Measurements from ENCODE around the gene PNMT. TPM values are rescaled to one million over a fixed set of nuclear protein-coding genes. Genes with fewer than 3 reads are reported as not detected.

The PNMT gene
- total and polyA plus RNA-seq, 2 experiments from 2014 or later = 1.9 to 2.5 TPM

DNA sequence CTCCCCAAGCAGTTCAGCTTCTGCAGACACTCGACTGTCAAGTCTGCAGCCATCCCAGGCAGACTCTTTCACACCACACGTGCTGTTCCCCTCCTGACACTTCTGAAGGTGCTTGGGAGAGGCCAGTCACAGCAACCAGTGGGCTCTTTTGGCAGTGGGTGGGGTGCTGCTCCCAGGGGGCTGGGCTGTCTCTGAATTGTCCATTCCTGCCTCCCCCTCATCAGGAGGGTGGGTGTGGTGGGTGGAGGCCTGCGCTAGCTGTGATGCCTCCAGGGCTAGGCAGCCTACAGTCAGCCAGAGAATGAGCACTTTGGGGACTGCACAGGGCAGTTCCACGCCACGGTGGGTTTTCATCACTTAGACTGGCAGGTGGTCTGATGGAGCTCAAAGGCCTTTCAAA lies 21.0 kb upstream of the PNMT start:
- Histone ChIP-seq H4K20me1 (replicated peaks; ENCODE audit: insufficient read depth) (peaks cover 4% of the 10 kb centered on the region; the same call in 1 of the 2 replicates), H3K4me2 (no peak overlapping the region)

More for the DNA sequence above, 21.0 kb upstream of the PNMT start:
- H3K4me3 Mint-ChIP-seq = no peak overlapping the region
- ATAC-seq (no peak), DNase-seq (ENCODE audit: low spot score) (no peak)
- peaks cover 58% of the 10 kb centered on the region for H3K4me1 Mint-ChIP-seq
- H2AFZ ChIP-seq = no peak overlapping the region
- no peak overlapping the region for H3K27ac ChIP-seq (ENCODE audit: low read depth)
- H3K36me3 ChIP-seq (ENCODE audit: insufficient read depth) = no peaks in the 10 kb centered on the region
- peaks cover 10% of the 10 kb centered on the region for H3K27me3 Mint-ChIP-seq (ENCODE audit: insufficient read depth, low read depth, poor library complexity)
- H3K4me1 ChIP-seq (ENCODE audit: insufficient read depth) = peaks cover 40% of the 10 kb centered on the region
- TF ChIP-seq EZH2phosphoT487 (IDR thresholded peaks at IDR 0.05; ENCODE audit: unreplicated experiment) (no peak), ZNF331 (CRISPR knock-in tag; IDR thresholded peaks at IDR 0.05; ENCODE audit: low read depth) (no peak), EZH2 (IDR thresholded peaks at IDR 0.05; ENCODE audit: low read depth, unreplicated experiment) (no peak), NANOG (IDR thresholded peaks at IDR 0.05; ENCODE audit: borderline replicate concordance) (no peak), ZNF114 (CRISPR knock-in tag; IDR thresholded peaks at IDR 0.05) (no peak), STAT1 (IDR thresholded peaks at IDR 0.05; ENCODE audit: unreplicated experiment) (no peak), JUNB (IDR thresholded peaks at IDR 0.05; ENCODE audit: unreplicated experiment) (no peak), CREB1 (CRISPR knock-in tag; IDR thresholded peaks at IDR 0.05; ENCODE audit: low read depth) (no peak), POLR2AphosphoS5 (IDR thresholded peaks at IDR 0.05; ENCODE audit: low read depth) (no peak)
- TF ChIP-seq, protein P1, sequence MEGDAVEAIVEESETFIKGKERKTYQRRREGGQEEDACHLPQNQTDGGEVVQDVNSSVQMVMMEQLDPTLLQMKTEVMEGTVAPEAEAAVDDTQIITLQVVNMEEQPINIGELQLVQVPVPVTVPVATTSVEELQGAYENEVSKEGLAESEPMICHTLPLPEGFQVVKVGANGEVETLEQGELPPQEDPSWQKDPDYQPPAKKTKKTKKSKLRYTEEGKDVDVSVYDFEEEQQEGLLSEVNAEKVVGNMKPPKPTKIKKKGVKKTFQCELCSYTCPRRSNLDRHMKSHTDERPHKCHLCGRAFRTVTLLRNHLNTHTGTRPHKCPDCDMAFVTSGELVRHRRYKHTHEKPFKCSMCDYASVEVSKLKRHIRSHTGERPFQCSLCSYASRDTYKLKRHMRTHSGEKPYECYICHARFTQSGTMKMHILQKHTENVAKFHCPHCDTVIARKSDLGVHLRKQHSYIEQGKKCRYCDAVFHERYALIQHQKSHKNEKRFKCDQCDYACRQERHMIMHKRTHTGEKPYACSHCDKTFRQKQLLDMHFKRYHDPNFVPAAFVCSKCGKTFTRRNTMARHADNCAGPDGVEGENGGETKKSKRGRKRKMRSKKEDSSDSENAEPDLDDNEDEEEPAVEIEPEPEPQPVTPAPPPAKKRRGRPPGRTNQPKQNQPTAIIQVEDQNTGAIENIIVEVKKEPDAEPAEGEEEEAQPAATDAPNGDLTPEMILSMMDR (conservative IDR thresholded peaks at IDR 0.05; ENCODE audit: low read depth in 2 of 2) = no peak
- TF ChIP-seq, protein P2, sequence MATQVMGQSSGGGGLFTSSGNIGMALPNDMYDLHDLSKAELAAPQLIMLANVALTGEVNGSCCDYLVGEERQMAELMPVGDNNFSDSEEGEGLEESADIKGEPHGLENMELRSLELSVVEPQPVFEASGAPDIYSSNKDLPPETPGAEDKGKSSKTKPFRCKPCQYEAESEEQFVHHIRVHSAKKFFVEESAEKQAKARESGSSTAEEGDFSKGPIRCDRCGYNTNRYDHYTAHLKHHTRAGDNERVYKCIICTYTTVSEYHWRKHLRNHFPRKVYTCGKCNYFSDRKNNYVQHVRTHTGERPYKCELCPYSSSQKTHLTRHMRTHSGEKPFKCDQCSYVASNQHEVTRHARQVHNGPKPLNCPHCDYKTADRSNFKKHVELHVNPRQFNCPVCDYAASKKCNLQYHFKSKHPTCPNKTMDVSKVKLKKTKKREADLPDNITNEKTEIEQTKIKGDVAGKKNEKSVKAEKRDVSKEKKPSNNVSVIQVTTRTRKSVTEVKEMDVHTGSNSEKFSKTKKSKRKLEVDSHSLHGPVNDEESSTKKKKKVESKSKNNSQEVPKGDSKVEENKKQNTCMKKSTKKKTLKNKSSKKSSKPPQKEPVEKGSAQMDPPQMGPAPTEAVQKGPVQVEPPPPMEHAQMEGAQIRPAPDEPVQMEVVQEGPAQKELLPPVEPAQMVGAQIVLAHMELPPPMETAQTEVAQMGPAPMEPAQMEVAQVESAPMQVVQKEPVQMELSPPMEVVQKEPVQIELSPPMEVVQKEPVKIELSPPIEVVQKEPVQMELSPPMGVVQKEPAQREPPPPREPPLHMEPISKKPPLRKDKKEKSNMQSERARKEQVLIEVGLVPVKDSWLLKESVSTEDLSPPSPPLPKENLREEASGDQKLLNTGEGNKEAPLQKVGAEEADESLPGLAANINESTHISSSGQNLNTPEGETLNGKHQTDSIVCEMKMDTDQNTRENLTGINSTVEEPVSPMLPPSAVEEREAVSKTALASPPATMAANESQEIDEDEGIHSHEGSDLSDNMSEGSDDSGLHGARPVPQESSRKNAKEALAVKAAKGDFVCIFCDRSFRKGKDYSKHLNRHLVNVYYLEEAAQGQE (IDR thresholded peaks at IDR 0.05; ENCODE audit: unreplicated experiment) = no peak
- TF ChIP-seq, protein P3, sequence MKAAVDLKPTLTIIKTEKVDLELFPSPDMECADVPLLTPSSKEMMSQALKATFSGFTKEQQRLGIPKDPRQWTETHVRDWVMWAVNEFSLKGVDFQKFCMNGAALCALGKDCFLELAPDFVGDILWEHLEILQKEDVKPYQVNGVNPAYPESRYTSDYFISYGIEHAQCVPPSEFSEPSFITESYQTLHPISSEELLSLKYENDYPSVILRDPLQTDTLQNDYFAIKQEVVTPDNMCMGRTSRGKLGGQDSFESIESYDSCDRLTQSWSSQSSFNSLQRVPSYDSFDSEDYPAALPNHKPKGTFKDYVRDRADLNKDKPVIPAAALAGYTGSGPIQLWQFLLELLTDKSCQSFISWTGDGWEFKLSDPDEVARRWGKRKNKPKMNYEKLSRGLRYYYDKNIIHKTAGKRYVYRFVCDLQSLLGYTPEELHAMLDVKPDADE (IDR thresholded peaks at IDR 0.05) = no peak
- TF ChIP-seq, protein P4, sequence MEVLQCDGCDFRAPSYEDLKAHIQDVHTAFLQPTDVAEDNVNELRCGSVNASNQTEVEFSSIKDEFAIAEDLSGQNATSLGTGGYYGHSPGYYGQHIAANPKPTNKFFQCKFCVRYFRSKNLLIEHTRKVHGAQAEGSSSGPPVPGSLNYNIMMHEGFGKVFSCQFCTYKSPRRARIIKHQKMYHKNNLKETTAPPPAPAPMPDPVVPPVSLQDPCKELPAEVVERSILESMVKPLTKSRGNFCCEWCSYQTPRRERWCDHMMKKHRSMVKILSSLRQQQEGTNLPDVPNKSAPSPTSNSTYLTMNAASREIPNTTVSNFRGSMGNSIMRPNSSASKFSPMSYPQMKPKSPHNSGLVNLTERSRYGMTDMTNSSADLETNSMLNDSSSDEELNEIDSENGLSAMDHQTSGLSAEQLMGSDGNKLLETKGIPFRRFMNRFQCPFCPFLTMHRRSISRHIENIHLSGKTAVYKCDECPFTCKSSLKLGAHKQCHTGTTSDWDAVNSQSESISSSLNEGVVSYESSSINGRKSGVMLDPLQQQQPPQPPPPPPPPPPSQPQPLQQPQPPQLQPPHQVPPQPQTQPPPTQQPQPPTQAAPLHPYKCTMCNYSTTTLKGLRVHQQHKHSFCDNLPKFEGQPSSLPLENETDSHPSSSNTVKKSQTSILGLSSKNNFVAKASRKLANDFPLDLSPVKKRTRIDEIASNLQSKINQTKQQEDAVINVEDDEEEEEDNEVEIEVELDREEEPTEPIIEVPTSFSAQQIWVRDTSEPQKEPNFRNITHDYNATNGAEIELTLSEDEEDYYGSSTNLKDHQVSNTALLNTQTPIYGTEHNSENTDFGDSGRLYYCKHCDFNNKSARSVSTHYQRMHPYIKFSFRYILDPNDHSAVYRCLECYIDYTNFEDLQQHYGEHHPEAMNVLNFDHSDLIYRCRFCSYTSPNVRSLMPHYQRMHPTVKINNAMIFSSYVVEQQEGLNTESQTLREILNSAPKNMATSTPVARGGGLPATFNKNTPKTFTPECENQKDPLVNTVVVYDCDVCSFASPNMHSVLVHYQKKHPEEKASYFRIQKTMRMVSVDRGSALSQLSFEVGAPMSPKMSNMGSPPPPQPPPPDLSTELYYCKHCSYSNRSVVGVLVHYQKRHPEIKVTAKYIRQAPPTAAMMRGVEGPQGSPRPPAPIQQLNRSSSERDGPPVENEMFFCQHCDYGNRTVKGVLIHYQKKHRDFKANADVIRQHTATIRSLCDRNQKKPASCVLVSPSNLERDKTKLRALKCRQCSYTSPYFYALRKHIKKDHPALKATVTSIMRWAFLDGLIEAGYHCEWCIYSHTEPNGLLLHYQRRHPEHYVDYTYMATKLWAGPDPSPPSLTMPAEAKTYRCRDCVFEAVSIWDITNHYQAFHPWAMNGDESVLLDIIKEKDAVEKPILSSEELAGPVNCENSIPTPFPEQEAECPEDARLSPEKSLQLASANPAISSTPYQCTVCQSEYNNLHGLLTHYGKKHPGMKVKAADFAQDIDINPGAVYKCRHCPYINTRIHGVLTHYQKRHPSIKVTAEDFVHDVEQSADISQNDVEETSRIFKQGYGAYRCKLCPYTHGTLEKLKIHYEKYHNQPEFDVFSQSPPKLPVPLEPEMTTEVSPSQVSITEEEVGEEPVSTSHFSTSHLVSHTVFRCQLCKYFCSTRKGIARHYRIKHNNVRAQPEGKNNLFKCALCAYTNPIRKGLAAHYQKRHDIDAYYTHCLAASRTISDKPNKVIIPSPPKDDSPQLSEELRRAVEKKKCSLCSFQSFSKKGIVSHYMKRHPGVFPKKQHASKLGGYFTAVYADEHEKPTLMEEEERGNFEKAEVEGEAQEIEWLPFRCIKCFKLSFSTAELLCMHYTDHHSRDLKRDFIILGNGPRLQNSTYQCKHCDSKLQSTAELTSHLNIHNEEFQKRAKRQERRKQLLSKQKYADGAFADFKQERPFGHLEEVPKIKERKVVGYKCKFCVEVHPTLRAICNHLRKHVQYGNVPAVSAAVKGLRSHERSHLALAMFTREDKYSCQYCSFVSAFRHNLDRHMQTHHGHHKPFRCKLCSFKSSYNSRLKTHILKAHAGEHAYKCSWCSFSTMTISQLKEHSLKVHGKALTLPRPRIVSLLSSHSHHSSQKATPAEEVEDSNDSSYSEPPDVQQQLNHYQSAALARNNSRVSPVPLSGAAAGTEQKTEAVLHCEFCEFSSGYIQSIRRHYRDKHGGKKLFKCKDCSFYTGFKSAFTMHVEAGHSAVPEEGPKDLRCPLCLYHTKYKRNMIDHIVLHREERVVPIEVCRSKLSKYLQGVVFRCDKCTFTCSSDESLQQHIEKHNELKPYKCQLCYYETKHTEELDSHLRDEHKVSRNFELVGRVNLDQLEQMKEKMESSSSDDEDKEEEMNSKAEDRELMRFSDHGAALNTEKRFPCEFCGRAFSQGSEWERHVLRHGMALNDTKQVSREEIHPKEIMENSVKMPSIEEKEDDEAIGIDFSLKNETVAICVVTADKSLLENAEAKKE (CRISPR knock-in tag; IDR thresholded peaks at IDR 0.05) = no peak
- H3K79me2 ChIP-seq (replicated peaks; ENCODE audit: insufficient read depth) = peaks cover 50% of the 10 kb centered on the region
- H3K9me2 ChIP-seq (ENCODE audit: insufficient read depth) = no peaks in the 10 kb centered on the region
- no peak overlapping the region for H3K27ac Mint-ChIP-seq
- no peaks in the 10 kb centered on the region; the same call in 2 of the 3 replicates for H3K9me3 Mint-ChIP-seq
- peaks cover 9% of the 10 kb centered on the region; the same call in 1 of the 2 replicates for H3F3A ChIP-seq (replicated peaks; ENCODE audit: low read depth)
- H3K36me3 Mint-ChIP-seq (ENCODE audit: low read depth) = no peaks in the 10 kb centered on the region; the same call in 1 of the 3 replicates
- no peak overlapping the region for H3K4me3 ChIP-seq
- no peaks in the 10 kb centered on the region for H3K27me3 ChIP-seq (ENCODE audit: insufficient read depth)
